ENCODE data around the gene KISS1. TPM values are rescaled to one million over a fixed set of nuclear protein-coding genes. Genes with fewer than 3 reads are reported as not detected.

Gene KISS1
- total and polyA plus RNA-seq, 2 donors (not counting 1 experiment from before 2014, with no cell fraction given): 0.17 to 0.52 TPM

DNA sequence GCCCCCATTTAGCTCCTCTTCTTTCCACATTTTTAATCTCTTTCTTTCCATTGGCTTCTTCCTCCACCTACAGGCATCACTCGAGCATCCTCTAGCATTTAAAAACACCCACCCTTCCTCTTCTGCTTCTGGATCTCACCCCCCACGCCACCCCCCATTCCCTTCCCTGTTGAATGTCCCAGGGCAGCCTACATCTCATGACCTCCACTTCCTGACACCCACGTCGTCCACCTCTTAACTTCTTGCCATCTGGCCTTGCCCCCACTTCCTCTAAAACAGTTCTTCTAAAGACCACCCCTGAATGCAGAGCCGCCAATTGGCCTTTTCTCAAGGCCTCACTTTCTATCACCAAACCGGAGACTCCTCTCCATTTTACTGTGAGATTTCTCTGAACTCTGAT, 38.3 kb downstream of the KISS1 start:
- H3K9ac ChIP-seq (ENCODE audit: insufficient read depth, low read length): no peak overlapping the region
- H3K79me2 ChIP-seq (ENCODE audit: control insufficient read depth, insufficient read depth, low read length): no peaks in the 10 kb centered on the region
- no peak overlapping the region for H3K4me2 ChIP-seq (ENCODE audit: extremely low read depth, insufficient read depth, low read length)
- H3K9me3 ChIP-seq (ENCODE audit: control insufficient read depth, insufficient read depth, low read depth, low read length): no peaks in the 10 kb centered on the region
- no peaks in the 10 kb centered on the region for H3K36me3 ChIP-seq (ENCODE audit: control insufficient read depth, insufficient read depth, low read length)
- no peak overlapping the region for H3K27ac ChIP-seq (ENCODE audit: insufficient read depth, low read length)
- no peaks in the 10 kb centered on the region for H3K4me1 ChIP-seq (ENCODE audit: control insufficient read depth, extremely low read depth, insufficient read depth, low read length)
- H2AFZ ChIP-seq (ENCODE audit: low read length): no peak overlapping the region
- no peak overlapping the region for H3K4me3 ChIP-seq (replicated peaks in 1 of 4; ENCODE audit: control extremely low read depth in 1 of 4, insufficient read depth in 1 of 4, low read depth in 3 of 4, low read length in 4 of 4)
- H4K20me1 ChIP-seq (ENCODE audit: control insufficient read depth, extremely low read depth, insufficient read depth, low read length): no peaks in the 10 kb centered on the region
- TF ChIP-seq, protein P1, sequence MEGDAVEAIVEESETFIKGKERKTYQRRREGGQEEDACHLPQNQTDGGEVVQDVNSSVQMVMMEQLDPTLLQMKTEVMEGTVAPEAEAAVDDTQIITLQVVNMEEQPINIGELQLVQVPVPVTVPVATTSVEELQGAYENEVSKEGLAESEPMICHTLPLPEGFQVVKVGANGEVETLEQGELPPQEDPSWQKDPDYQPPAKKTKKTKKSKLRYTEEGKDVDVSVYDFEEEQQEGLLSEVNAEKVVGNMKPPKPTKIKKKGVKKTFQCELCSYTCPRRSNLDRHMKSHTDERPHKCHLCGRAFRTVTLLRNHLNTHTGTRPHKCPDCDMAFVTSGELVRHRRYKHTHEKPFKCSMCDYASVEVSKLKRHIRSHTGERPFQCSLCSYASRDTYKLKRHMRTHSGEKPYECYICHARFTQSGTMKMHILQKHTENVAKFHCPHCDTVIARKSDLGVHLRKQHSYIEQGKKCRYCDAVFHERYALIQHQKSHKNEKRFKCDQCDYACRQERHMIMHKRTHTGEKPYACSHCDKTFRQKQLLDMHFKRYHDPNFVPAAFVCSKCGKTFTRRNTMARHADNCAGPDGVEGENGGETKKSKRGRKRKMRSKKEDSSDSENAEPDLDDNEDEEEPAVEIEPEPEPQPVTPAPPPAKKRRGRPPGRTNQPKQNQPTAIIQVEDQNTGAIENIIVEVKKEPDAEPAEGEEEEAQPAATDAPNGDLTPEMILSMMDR (conservative IDR thresholded peaks at IDR 0.05 in 1 of 2, IDR thresholded peaks at IDR 0.05 in 1 of 2; ENCODE audit: low read depth in 1 of 2, low read length in 2 of 2): no peak
- no peak for TF ChIP-seq EZH2 (IDR thresholded peaks at IDR 0.05; ENCODE audit: low read length, missing control alignments)
- peaks cover 8% of the 10 kb centered on the region for H3K27me3 ChIP-seq (ENCODE audit: control insufficient read depth, insufficient read depth, low read length)
- DNase-seq (ENCODE audit: low read depth in 2 of 2): no peak

DNA sequence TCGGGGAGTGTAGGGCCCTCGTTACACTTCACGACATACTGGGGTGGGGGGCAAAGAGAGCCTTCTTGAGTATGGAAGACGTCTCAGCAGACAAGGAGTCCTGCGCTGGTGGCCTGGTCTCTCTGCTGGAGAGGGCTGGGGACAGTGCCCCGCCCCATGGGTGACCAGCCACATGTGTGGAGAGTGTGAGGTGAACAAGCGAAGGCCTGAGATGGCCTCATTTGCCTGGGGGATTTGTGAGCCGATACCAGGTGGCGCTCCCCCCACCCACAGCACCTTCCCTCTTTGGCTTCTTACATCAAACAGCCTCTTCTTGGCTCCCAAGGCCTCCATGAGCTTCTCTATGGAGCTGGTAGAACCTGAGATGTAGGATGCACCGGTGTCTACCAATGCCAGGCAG, 40.4 kb downstream of the KISS1 start:
- Histone ChIP-seq H3K9ac (ENCODE audit: insufficient read depth, low read length) (no peak overlapping the region), H3K4me3 (replicated peaks in 1 of 4; ENCODE audit: control extremely low read depth in 1 of 4, insufficient read depth in 1 of 4, low read depth in 3 of 4, low read length in 4 of 4) (no peak overlapping the region), H3K79me2 (ENCODE audit: control insufficient read depth, insufficient read depth, low read length) (no peaks in the 10 kb centered on the region), H3K9me3 (ENCODE audit: control insufficient read depth, insufficient read depth, low read depth, low read length) (no peaks in the 10 kb centered on the region), H3K4me1 (ENCODE audit: control insufficient read depth, extremely low read depth, insufficient read depth, low read length) (no peaks in the 10 kb centered on the region), H4K20me1 (ENCODE audit: control insufficient read depth, extremely low read depth, insufficient read depth, low read length) (no peaks in the 10 kb centered on the region), H3K4me2 (ENCODE audit: extremely low read depth, insufficient read depth, low read length) (no peak overlapping the region), H3K27me3 (ENCODE audit: control insufficient read depth, insufficient read depth, low read length) (peaks cover 21% of the 10 kb centered on the region), H3K27ac (ENCODE audit: insufficient read depth, low read length) (no peak overlapping the region), H3K36me3 (ENCODE audit: control insufficient read depth, insufficient read depth, low read length) (no peaks in the 10 kb centered on the region), H2AFZ (ENCODE audit: low read length) (no peak overlapping the region)
- TF ChIP-seq EZH2 (IDR thresholded peaks at IDR 0.05; ENCODE audit: low read length, missing control alignments): no peak
- TF ChIP-seq, protein P1 (conservative IDR thresholded peaks at IDR 0.05 in 1 of 2, IDR thresholded peaks at IDR 0.05 in 1 of 2; ENCODE audit: low read depth in 1 of 2, low read length in 2 of 2): no peak
- DNase-seq (ENCODE audit: low read depth in 2 of 2): no peak

DNA sequence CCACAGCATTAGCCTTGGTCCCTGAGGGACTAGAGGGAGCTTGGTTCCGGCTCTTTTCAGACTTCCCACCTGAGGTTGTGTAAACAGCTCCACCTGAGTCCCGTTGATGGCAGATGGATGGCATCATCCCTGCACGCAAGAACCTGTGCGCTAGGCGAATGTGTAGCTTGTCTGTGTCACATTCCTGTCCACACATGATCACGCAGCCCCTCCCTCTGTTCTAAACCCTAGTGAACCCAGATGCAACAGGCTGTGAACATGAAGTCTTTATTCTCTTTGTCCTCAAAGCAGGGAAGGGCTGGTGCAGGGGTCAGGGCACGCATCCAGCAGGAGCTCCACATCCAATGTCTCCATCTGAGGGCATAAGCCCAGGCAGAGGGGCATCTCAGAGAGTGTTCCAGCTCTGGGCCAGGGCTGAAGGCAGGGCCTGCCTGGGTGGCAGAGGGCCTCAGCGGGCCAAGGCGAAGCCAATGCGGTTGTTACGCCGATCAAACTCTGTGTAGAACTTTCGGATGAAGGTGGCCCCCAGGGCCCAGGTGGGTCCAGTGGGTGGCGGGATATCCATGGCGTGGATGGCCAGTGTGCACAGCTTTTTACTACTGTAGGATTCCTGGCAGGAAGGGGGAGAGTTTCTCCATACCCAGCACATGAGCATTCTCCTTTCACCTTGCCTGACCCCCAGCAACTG, 41.6 kb downstream of the KISS1 start:
- no peak overlapping the region for H2AFZ ChIP-seq (ENCODE audit: low read length)

More for the DNA sequence above, 41.6 kb downstream of the KISS1 start:
- Histone ChIP-seq H3K27me3 (ENCODE audit: control insufficient read depth, insufficient read depth, low read length) (peaks cover 25% of the 10 kb centered on the region), H3K79me2 (ENCODE audit: control insufficient read depth, insufficient read depth, low read length) (no peaks in the 10 kb centered on the region), H3K9me3 (ENCODE audit: control insufficient read depth, insufficient read depth, low read depth, low read length) (no peaks in the 10 kb centered on the region), H3K36me3 (ENCODE audit: control insufficient read depth, insufficient read depth, low read length) (no peaks in the 10 kb centered on the region), H3K4me2 (ENCODE audit: extremely low read depth, insufficient read depth, low read length) (no peak overlapping the region), H3K4me3 (replicated peaks in 1 of 4; ENCODE audit: control extremely low read depth in 1 of 4, insufficient read depth in 1 of 4, low read depth in 3 of 4, low read length in 4 of 4) (no peak overlapping the region), H3K4me1 (ENCODE audit: control insufficient read depth, extremely low read depth, insufficient read depth, low read length) (no peaks in the 10 kb centered on the region), H3K27ac (ENCODE audit: insufficient read depth, low read length) (no peak overlapping the region), H3K9ac (ENCODE audit: insufficient read depth, low read length) (no peak overlapping the region), H4K20me1 (ENCODE audit: control insufficient read depth, extremely low read depth, insufficient read depth, low read length) (no peaks in the 10 kb centered on the region)
- no peak for DNase-seq (ENCODE audit: low read depth in 2 of 2)
- TF ChIP-seq, protein P1 (conservative IDR thresholded peaks at IDR 0.05 in 1 of 2, IDR thresholded peaks at IDR 0.05 in 1 of 2; ENCODE audit: low read depth in 1 of 2, low read length in 2 of 2): no peak
- TF ChIP-seq EZH2 (IDR thresholded peaks at IDR 0.05; ENCODE audit: low read length, missing control alignments): no peak
